Duodenal mucosa (tissue), 2 donors: ENCODE measurements around the gene RIBC1.

Experiments
- H3K27ac ChIP-seq: one replicate; pipeline ENCODE4 v1.7.0; 2013; ENCODE audit warnings: low read depth, low read length
- H3K27me3 ChIP-seq, 2 donors: one replicate each; pipeline ENCODE4 v1.7.0; 2013; ENCODE audit warnings: low read length in 2 of 2, control low read depth in 1 of 2; ENCODE audit not compliant: insufficient read depth in 2 of 2, control insufficient read depth in 1 of 2
- H3K36me3 ChIP-seq, 2 donors: one replicate each; pipeline ENCODE4 v1.7.0; 2013; ENCODE audit warnings: low read length in 2 of 2, control low read depth in 1 of 2; ENCODE audit not compliant: insufficient read depth in 2 of 2, control insufficient read depth in 1 of 2
- H3K4me1 ChIP-seq, 2 donors: one replicate each; pipeline ENCODE4 v1.7.0; 2013; ENCODE audit warnings: low read length in 2 of 2, control low read depth in 1 of 2; ENCODE audit not compliant: insufficient read depth in 2 of 2, control insufficient read depth in 1 of 2
- H3K4me3 ChIP-seq, 2 donors: one replicate each; pipeline ENCODE4 v1.7.0; 2013; ENCODE audit warnings: low read length in 2 of 2, low read depth in 1 of 2
- H3K9ac ChIP-seq, 2 donors: one replicate each; pipeline ENCODE4 v1.7.0; 2013; ENCODE audit warnings: low read length in 2 of 2, low read depth in 1 of 2
- H3K9me3 ChIP-seq, 2 donors: one replicate each; pipeline ENCODE4 v1.7.0; 2013; ENCODE audit warnings: low read length in 2 of 2, control low read depth in 1 of 2; ENCODE audit not compliant: control insufficient read depth in 1 of 2

The RIBC1 gene

DNA sequence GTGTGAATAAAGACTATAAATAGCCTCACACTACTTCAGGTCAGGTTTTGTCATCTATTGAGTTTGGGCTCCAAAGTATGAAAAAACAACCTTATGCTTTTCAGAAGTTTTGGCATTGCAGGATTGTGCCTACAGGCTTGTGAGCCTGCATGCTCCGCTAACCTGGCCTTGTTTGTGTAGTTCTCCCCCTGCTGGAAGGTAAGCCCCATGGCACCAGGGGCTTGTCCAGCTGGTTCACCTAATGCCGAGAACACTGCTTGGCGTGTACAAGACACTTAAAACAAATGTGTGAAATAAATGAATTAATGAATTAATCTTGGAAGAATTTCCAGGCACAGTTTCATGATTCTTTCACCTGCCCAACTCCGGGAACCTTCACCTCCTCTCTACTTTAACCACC, 13.3 kb downstream of the RIBC1 start:
- H3K4me3 ChIP-seq = no peak overlapping the region
- peaks cover 6 to 14% of the 10 kb centered on the region in 2 donors for H3K4me1 ChIP-seq
- H3K36me3 ChIP-seq = peaks cover 5 to 11% of the 10 kb centered on the region in 2 donors
- H3K27me3 ChIP-seq = no peaks in the 10 kb centered on the region
- no peaks in the 10 kb centered on the region for H3K9me3 ChIP-seq
- H3K27ac ChIP-seq = no peak overlapping the region
- no peak overlapping the region for H3K9ac ChIP-seq

DNA sequence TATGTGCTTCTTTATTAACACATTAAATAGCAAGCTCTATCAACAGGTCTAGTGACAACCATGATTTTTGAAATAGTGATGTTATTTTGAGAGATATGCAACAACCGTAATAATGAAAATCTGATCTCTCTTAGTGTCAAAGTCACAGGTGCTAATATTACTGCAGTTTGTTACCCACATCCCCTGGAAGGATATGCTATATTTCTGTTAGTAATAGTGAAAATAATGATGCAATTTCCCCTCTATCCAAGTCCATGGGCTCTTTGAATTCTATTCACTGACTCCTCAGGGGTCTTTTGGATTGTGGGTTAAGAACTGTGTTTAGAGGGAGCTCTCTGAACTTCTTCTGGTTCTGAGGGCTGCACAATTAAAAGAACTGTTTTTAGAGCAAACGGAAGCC, 14.5 kb downstream of the RIBC1 start:
- Histone ChIP-seq H3K27me3 (no peaks in the 10 kb centered on the region), H3K9ac (no peak overlapping the region), H3K9me3 (no peaks in the 10 kb centered on the region), H3K27ac (no peak overlapping the region), H3K4me3 (no peak overlapping the region), H3K36me3 (peaks cover 0 to under 1% of the 10 kb centered on the region in 2 donors), H3K4me1 (peaks cover 6 to 24% of the 10 kb centered on the region in 2 donors)

DNA sequence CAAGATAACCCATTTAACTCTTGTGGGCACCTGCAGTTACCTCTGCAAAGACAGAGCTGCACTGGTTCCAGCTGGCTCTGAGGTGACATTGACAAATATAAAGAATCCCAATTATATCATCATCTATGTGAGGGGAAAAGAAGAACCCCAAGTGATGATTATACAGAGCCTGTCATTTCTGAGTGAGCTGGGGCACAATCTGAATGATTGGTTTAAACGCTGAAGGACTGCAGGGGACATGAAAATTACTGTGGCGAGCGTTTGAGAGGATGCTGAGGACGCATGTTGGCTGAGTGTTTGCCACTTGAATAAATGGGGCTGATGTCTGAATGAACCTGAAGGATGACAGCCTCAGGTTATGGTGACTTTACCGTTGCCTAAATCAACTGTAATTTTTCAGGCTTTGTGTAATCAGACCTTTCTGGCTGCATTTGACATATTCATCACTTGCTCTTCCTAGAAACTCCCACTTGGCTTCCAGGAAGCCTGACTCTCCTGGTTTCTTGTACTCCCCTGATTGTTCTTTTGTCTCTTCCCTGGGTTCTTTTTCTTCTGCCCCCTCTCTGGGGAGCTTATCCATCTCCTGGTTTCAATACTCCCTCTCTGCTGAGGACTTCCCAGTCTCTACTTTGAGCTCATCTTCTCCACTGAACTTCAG, 15.6 kb downstream of the RIBC1 start:
- Histone ChIP-seq H3K36me3 (no peaks in the 10 kb centered on the region), H3K4me3 (no peak overlapping the region), H3K4me1 (peaks cover 6 to 24% of the 10 kb centered on the region in 2 donors), H3K27me3 (no peaks in the 10 kb centered on the region), H3K9ac (no peak overlapping the region), H3K9me3 (no peaks in the 10 kb centered on the region), H3K27ac (no peak overlapping the region)

DNA sequence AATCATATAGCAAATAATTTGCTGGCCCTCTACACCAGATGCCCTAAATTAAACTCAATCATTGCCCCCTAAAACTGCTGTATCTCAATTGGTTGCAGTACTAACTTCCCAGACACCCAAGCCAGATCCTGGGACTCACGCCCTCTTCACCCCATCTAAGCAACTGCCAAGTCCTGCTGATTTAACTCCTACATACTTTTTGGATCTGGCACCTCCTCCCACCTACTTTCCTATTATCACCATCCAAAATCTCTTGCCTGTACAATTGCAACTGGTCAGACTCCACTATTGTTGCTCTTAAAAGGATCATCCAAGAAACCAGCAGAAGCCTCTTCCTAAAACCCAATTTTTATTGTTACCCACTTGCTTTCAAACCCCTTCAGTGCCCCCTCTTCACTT, 16.2 kb downstream of the RIBC1 start:
- Histone ChIP-seq H3K36me3 (no peaks in the 10 kb centered on the region), H3K4me3 (no peak overlapping the region), H3K4me1 (peaks cover 6 to 20% of the 10 kb centered on the region in 2 donors), H3K9me3 (no peaks in the 10 kb centered on the region), H3K9ac (no peak overlapping the region), H3K27ac (no peak overlapping the region), H3K27me3 (no peaks in the 10 kb centered on the region)

GRCh38 chrX:53440101-53440500, 17.4 kb downstream of the RIBC1 start:
- H3K36me3 ChIP-seq = no peaks in the 10 kb centered on the region
- H3K4me1 ChIP-seq = peaks cover 0 to 17% of the 10 kb centered on the region in 2 donors
- no peak overlapping the region for H3K27ac ChIP-seq
- peak overlapping the region; percentile 51 to 74 for H3K9ac ChIP-seq
- peak overlapping the region; percentile 70 to 75 for H3K4me3 ChIP-seq
- no peaks in the 10 kb centered on the region for H3K9me3 ChIP-seq
- no peaks in the 10 kb centered on the region for H3K27me3 ChIP-seq

GRCh38 chrX:53440621-53441517, 18.2 kb downstream of the RIBC1 start:
- H3K4me3 ChIP-seq = peak overlapping the region; percentile 70 to 75
- H3K27me3 ChIP-seq = no peaks in the 10 kb centered on the region
- peak overlapping the region; percentile 51 to 74 for H3K9ac ChIP-seq
- H3K36me3 ChIP-seq = no peaks in the 10 kb centered on the region
- H3K9me3 ChIP-seq = no peaks in the 10 kb centered on the region
- H3K27ac ChIP-seq = peak overlapping the region; percentile 66
- H3K4me1 ChIP-seq = peaks cover 0 to 17% of the 10 kb centered on the region in 2 donors

- Histone ChIP-seq H3K27ac (peak overlapping the region; percentile 66), H3K4me1 (peaks cover 0 to 17% of the 10 kb centered on the region in 2 donors), H3K9me3 (no peaks in the 10 kb centered on the region), H3K9ac (peak overlapping the region; percentile 38 to 74), H3K4me3 (peak overlapping the region; percentile 70 to 75), H3K27me3 (no peaks in the 10 kb centered on the region), H3K36me3 (no peaks in the 10 kb centered on the region)
Measured at GRCh38 chrX:53441531-53442321, 19.1 kb downstream of the RIBC1 start.

DNA sequence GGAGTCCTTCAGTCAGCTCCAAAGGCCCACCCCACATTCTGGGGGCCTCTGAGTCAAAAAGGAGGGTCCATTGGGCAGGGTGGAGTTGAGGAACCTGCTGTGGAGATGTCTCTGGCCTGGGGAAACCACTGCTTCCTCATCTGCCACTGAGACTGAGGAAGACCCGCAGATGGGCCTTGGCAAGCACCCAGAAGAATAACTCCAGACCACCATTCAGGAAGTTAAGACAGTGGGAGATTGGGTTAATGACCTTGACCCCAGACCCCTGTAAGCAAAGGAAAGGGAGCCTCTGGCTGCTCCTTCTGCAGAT, 19.6 kb downstream of the RIBC1 start:
- H3K9me3 ChIP-seq = no peaks in the 10 kb centered on the region
- no peaks in the 10 kb centered on the region for H3K36me3 ChIP-seq
- peak overlapping the region; percentile 38 to 74 for H3K9ac ChIP-seq
- H3K4me3 ChIP-seq = peak overlapping the region; percentile 70 to 75
- no peak overlapping the region for H3K27ac ChIP-seq
- H3K27me3 ChIP-seq = no peaks in the 10 kb centered on the region
- H3K4me1 ChIP-seq = peaks cover 0 to 17% of the 10 kb centered on the region in 2 donors

DNA sequence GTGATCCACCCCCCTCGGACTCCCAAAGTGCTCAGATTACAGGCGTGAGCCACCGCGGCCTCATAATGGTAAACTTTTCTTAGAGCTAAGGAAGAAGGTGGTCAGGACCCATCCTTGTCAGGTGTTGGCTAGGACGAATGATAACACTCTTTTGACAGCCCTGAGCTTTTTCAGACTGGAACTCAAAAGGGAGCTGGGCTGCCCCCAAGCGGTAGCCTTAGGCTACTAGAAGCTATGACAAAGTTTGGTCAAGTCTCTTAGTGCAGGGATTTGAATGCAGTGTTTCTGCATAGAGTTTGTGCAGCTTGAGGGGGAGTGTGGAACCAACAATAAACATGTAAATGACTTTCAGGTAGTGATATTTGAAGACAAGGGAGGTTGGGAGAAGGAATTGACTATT, 23.3 kb downstream of the RIBC1 start:
- Histone ChIP-seq H3K27ac (no peak overlapping the region), H3K36me3 (no peaks in the 10 kb centered on the region), H3K27me3 (no peaks in the 10 kb centered on the region), H3K9me3 (no peaks in the 10 kb centered on the region), H3K4me3 (no peak overlapping the region), H3K9ac (no peak overlapping the region), H3K4me1 (peaks cover 0 to 11% of the 10 kb centered on the region in 2 donors)

DNA sequence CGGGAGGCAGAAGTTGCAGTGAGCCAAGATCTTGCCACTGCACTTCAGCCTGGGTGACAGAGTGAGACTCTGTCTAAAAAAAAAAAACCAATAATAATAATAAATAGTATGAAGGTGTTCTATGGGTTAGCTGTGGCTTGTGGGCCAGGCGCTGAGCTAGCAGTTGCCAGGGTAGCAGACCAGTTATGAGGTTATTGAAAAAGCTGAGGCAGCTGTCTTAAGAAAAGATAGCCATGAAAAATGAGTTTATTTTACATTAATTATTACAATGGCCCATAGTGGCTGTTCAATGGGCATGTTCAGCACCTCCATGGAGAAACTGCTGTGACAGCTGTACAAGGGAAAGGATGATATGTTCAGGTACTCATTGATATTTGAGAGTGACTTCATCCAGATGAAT, 24.8 kb downstream of the RIBC1 start:
- H3K36me3 ChIP-seq = no peaks in the 10 kb centered on the region
- H3K4me1 ChIP-seq = no peaks in the 10 kb centered on the region
- no peaks in the 10 kb centered on the region for H3K27me3 ChIP-seq
- no peak overlapping the region for H3K9ac ChIP-seq
- H3K9me3 ChIP-seq = no peaks in the 10 kb centered on the region
- no peak overlapping the region for H3K4me3 ChIP-seq
- H3K27ac ChIP-seq = no peak overlapping the region
